OCI-LY1 (cell line): ENCODE measurements around the gene GET3.

Experiments used
- EZH2 ChIP-seq: fragments of 200-600 bp; sonication (generic), shearing (Covaris generic); IDR thresholded peaks from 2 replicates; pipeline ENCODE4 v1.8.0; 2017; ENCODE audit warnings: borderline replicate concordance, mixed run types, mild to moderate bottlenecking, antibody characterized with exemption, low read length, moderate library complexity, mixed read lengths
- TF ChIP-seq, protein P1 (sequence below): fragments of 200-600 bp; sonication (generic), shearing (Covaris generic); IDR thresholded peaks from 2 replicates; pipeline ENCODE4 v1.5.1; 2017; ENCODE audit warnings: mild to moderate bottlenecking, antibody characterized with exemption, low read length, moderate library complexity, mixed read lengths

DNA sequence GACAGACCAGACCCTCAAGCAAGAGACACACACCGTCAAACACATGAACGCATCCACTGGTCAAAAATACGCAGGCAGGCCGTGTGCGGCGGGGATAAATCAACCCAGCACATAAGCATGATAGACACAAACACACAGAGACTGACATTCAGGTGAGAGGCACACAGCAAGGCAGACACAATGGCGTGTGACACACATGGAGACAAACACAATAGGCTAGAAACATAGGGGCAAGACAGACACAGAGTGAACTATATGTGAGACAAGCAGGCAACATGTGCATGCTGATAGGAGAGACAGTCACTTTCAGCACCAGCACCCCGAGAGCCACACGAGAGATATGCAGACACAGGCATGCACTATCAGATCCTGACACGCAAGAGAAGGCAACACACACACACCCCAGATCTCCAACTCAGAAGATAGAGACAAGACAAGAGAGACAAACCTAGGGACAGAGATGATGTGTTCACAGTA is 47.1 kb downstream of the GET3 start:
- TF ChIP-seq, protein P1, sequence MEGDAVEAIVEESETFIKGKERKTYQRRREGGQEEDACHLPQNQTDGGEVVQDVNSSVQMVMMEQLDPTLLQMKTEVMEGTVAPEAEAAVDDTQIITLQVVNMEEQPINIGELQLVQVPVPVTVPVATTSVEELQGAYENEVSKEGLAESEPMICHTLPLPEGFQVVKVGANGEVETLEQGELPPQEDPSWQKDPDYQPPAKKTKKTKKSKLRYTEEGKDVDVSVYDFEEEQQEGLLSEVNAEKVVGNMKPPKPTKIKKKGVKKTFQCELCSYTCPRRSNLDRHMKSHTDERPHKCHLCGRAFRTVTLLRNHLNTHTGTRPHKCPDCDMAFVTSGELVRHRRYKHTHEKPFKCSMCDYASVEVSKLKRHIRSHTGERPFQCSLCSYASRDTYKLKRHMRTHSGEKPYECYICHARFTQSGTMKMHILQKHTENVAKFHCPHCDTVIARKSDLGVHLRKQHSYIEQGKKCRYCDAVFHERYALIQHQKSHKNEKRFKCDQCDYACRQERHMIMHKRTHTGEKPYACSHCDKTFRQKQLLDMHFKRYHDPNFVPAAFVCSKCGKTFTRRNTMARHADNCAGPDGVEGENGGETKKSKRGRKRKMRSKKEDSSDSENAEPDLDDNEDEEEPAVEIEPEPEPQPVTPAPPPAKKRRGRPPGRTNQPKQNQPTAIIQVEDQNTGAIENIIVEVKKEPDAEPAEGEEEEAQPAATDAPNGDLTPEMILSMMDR: no peak
- TF ChIP-seq EZH2: no peak
